ENCODE data around the gene GSG1.

Gene GSG1

DNA sequence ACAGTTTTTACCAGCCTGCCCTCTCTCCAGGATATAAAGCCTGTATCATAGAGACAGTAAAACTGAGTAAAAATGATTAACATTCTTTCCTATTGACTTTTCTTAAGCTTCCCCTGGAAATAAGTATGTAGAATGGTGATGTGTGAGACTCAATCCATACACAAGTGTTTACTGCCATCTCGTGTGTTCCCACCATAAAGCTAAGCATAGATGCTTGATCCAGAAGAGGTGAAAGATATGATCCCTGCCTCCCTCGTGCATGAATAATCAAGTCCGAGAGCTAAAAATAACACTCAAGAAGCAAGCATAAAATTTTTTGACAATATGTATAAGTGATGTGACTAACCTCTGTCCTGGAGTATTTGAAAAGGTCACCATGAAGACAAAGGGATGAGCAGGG lies 16.9 kb upstream of the GSG1 start:
- no peak for DNase-seq (ENCODE audit: low read depth in 2 of 2)

GRCh38 chr12:13119826-13120225 lies 16.4 kb upstream of the GSG1 start:
- no peak for DNase-seq (ENCODE audit: low read depth in 2 of 2)

GRCh38 chr12:13117029-13117428 lies 13.6 kb upstream of the GSG1 start:
- DNase-seq (ENCODE audit: low read depth in 2 of 2) = no peak

- DNase-seq (ENCODE audit: low read depth in 2 of 2) = no peak
Measured at GRCh38 chr12:13116259-13116658, 12.8 kb upstream of the GSG1 start.

DNA sequence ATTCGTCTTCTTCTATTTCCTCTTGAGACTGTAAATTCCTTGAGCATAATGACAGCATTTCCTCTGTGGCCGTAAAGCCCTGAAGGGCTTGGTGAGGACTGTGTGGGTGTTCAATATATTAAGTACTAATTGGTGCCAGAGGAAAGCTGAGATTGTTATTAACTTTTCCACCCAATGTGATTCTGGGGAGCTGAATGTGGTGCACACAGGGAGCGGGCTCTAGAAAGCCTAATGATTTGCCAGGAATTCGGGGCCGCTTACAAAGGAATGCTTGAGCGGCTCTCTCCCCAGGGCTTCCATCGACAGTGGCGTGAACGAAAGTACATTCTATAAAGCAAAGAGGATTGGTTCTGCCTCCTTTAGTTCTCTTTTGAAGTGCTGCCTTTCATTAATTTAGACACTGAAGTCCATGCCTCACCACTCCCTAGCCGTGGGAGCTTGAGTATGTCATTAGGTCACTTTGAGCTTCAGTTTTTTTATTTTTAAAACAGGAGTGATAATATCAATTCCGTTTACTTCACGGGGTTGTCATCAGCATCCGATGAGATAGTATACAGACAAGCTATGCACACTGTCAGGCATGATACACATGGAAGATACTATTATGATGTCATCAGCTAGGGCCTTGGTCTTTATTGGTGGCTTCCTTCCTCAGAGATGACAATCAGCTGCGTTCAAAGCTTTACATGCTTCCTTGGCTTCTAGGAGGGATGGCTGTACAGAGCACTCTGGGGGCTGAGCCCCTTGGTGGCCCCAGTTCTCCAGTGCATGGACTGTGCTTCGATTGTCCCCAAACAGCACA lies 11.0 kb upstream of the GSG1 start:
- DNase-seq (ENCODE audit: low read depth in 2 of 2) = no peak

DNA sequence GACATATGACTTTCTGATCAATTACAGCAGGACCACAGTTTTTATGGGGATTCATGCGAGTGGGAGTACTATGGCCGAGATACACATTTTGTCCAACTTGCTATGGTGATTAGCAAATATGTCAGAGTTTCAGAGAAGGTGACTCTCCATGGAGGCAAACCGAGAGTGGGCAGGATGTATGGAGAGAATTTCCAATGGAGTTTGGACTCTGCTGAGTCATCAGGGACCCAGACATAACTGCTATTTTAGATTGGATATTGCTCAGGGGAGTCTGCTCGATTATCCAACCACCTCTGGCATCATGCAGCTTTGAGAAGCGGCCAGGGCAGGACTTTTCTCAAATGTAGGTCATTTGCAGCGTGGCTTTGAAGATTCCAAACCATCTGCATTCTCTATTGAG lies 9.5 kb upstream of the GSG1 start:
- DNase-seq (ENCODE audit: low read depth in 2 of 2) = no peak

DNA sequence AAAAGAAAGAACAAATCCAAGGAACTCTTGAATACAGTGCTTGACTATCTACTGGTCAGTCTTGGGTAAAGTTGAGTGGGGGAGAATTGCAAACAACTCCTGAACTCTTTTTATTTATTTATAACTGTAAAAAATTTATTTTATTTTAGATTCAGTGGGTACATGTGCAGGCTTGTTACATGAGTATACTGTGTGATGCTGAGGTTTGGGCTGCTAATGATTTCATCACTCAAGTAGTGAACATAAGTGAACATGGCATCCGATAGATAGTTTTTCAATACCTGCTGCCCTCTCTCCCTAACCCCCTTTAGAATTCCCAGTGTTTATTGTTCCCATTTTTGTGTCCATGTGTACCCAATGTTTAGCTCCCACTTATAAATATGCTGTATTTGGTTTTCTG lies 3.2 kb upstream of the GSG1 start:
- no peak for DNase-seq (ENCODE audit: low read depth in 2 of 2)

- no peak for DNase-seq (ENCODE audit: low read depth in 2 of 2)
Measured at GRCh38 chr12:13105781-13106180, 2.3 kb upstream of the GSG1 start.

DNA sequence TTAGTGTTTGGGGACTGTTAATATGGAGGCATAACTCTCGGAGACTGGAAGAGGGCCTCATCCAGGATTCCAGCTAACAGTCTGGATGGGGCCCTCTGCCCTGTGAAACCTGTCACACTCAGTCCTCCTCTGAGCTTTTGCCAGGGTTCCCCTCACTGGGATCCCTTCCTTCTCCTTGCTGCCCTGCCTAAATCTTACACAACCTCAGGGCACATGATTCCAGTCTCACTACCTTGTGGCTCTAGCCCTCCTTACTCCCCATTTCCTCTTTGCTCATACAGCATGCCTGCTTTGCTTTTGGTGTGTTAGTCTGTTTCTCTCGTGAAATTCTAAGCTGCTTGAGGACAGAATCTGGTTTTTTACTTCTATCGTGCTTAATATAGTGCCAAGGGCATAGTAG lies 942 bp upstream of the GSG1 start:
- no peak for DNase-seq (ENCODE audit: low read depth in 2 of 2)

GRCh38 chr12:13102461-13103195 lies 839 bp downstream of the GSG1 start:
- DNase-seq (ENCODE audit: low read depth in 2 of 2) = no peak

GRCh38 chr12:13101821-13102375 lies 1.6 kb downstream of the GSG1 start:
- DNase-seq (ENCODE audit: low read depth in 2 of 2) = no peak

DNA sequence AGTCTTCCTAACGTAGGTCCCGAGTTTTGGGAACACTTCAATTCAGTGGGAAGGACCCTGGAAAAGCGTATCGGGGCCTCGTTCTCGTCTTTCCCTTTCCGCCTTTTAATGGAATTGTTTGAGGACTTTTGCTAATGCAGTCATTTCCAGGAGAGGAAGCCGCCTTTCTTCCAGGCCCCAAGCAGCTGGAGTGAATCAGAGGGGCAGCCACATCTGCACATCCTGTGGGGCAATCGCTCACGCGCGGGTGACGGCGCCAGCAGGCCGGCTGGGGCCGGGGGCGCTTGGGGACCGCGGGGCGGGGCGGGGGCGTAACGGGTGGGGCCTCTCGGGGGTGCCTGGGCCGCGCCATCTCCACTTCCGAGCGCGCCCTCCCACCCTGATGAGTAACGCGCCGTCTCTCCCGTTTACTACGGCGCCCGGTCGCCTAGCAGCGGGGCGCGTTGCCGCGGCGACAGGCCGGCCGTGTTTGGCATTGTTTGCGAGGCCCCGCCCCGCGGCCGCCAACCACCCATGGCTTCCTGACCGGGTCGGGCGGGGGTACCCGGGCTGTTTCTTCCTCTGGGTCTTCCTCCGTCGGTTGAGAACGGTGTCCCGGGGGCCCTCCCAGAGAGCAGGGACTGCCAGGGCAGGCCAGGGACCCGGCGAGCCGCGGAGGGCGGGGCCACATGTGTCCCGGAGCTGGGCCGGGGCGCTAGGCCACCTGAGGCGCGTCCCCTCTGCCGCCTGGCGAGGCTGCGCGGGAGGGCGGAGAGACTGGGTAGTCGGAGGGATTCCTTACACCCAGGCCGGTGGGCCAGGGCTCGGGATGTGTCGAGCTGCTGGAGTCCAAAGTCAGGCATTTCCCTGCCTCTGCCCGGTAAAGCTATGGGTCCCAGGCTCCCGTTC lies 2.3 kb downstream of the GSG1 start:
- DNase-seq (ENCODE audit: low read depth in 2 of 2) = peak; percentile 68 to 82

- no peak for DNase-seq (ENCODE audit: low read depth in 2 of 2)
Measured at GRCh38 chr12:13100605-13100881, 2.9 kb downstream of the GSG1 start.

DNA sequence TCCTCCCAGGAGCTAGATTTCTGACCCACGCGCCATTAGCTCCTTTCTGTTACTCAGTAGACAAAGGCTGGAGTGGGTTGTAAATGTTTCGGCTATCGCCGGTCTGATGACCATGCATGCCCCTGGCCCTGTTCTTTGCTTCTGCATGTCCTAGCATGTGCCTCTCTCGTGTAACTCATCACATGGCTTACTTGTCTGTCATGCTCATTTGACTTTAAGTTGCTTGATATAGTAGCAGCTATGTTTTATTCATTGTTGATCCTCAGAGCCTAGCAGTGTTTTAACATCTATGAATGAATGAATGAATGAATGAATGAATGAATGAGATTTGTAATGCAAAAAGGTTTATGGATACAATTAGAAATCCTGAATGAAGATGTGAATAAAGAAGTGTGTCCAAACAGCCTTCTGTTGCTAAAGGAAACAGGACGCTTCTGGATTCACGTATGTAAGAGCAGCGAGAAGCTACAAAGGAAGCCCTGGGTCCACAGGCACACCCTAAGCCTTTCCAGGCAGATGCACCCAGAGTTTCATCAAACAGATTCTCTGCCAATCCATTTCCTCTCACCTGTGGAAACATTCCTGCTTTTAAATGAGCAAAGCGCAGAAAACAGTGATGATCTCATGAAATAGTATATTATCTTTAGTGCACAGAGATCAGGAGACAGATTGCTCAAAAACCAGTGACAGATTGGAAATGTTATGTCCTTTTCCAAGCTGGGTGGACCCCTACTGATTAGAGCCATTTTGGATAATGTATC lies 3.4 kb downstream of the GSG1 start:
- DNase-seq (ENCODE audit: low read depth in 2 of 2) = no peak

DNA sequence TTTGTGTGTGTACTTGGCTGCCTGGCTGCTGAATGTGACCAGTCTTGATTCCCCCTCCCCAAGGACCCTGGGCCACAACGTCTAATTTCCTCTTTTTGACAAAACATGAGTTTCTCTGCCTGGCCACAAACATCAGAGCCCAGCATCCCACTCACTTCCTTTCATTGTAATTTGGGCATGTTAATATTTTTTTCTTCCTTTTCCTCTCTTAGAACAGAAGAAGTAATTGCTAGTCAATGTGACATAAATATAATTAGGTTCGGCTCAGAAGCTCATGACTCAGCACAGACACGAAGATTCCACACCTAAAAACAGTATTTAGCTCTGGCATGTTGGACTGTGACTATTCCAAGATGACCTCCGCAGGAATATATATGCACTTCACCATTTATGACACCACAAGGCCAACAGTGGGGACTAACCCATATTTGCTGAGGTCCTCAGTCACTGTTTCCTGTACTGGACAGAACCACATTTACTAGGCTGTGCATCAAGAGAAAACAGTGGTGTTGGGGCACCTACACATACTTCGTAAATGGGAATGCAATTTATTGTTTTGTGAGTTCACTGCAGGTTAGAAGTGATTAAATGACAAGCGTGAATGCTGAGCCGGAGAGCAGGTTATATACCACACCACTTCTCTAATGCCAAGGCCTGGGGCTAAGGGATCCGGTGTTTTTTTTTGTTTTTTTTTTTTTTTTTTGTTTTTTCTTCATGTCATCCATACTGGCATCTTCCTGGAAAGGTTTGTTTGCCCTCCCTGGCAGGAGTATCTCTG lies 4.2 kb downstream of the GSG1 start:
- no peak for DNase-seq (ENCODE audit: low read depth in 2 of 2)

GRCh38 chr12:13097491-13098011 lies 5.9 kb downstream of the GSG1 start:
- no peak for DNase-seq (ENCODE audit: low read depth in 2 of 2)

DNA sequence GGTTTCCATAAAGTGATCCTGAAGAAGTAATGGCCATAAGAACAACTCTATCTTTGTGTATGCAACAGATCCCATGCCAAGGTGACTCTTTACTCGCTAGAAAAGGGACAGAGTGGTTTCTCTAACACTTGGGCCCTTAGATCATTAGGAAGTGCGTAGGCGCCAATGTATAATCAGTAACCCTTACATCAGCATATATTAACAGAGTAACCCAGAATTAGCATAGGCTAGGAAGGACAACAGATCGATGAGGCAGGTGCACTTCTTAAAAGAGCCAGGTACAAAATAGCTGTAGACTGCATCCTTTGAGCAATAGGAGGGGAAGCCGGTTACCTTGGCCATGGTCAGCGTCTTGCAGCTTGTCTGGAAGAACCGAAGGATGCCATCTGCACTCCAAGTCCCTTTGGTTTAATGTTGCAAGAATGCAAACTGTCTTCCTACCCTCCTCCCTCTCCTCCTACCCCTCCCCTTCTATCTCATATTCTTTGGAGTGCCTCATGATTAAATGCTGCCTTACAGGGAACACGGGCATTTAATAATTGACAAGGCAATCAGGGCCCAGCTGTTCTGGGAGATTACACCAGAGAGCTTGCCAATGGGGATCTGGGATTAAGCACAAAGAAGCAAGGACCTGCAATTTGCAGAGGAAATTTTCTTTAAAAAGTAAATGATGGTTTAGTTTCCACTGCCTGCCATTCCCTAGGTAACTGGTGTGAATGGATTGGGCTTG lies 8.0 kb downstream of the GSG1 start:
- DNase-seq (ENCODE audit: low read depth in 2 of 2) = no peak

DNA sequence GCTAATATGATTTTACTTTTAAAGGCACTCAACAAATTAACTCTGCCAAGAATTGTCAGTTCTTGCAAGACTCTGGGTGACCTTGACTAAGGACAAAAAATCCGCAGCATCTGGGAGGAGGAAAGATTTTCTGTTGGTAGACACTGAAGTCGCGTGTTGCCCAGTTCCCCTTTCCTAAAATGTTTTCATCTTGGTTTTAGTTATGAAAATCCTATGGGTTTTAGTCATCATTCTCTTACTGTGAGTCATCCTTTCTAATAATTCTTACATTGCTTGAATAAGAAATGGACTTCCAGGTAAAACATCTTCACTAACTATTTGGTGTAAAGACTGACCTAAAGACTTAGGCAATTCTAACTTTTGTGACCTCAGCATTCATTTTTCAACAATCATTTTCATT lies 9.1 kb downstream of the GSG1 start:
- DNase-seq (ENCODE audit: low read depth in 2 of 2) = no peak

DNA sequence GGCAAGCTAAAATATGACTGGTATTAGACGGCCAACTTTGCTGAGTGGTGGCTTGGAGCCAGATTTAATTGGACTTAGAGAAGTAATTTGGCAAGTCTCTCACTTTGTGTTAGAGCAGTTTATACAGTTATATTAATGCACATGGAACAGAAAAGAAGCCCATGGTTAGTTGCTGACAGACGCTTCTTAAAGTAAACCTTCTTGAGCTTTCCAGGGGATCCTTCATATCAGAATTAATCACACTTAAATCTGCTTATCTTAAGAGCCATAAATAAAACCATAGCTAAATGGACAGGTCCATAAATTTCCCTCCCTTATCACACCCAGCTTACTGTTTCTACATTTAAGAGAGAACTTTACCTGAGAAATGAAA lies 9.6 kb downstream of the GSG1 start:
- DNase-seq (ENCODE audit: low read depth in 2 of 2) = no peak

Measured in stimulated activated CD4-positive, alpha-beta T cell treated with anti-CD3 and anti-CD28 coated beads, Interleukin-1b, Interleukin-23, amount 100 ng/mL, for 1 hour (primary cell).